NCI-H748 (cell line): ENCODE data around the gene HTRA1.

Source experiments
- DNase-seq: peaks from one replicate; lab custom pipeline; 2025; ENCODE audit not compliant: unreplicated experiment; lab: John Stamatoyannopoulos, UW

Gene HTRA1

GRCh38 chr10:122454603-122455080 is 6.7 kb upstream of the HTRA1 start, which contains the start of gene ARMS2:
TSS of gene ARMS2 (plus strand) at chr10:122454653. CDS start at chr10:122454728, 75 bp downstream.
- no peak for DNase-seq

- no peak for DNase-seq
These were observed 5.8 kb upstream of the HTRA1 start for GRCh38 chr10:122455376-122456079.

GRCh38 chr10:122457934-122458333 is 3.4 kb upstream of the HTRA1 start:
- DNase-seq = no peak

GRCh38 chr10:122458693-122459092 is 2.7 kb upstream of the HTRA1 start:
- DNase-seq = peak; percentile 43

GRCh38 chr10:122459561-122460273 is 1.6 kb upstream of the HTRA1 start:
- no peak for DNase-seq

- DNase-seq = no peak
These were observed 461 bp upstream of the HTRA1 start for GRCh38 chr10:122460891-122461293.

- DNase-seq = peak; percentile 49
These were observed 578 bp downstream of the HTRA1 start for GRCh38 chr10:122461729-122462532.

GRCh38 chr10:122462533-122463465 is 1.4 kb downstream of the HTRA1 start:
- peak; percentile 53 for DNase-seq

GRCh38 chr10:122463466-122464249 is 2.3 kb downstream of the HTRA1 start:
- no peak for DNase-seq

- DNase-seq = no peak
These were observed 2.8 kb downstream of the HTRA1 start for GRCh38 chr10:122464250-122464510.

GRCh38 chr10:122464586-122464985 is 3.2 kb downstream of the HTRA1 start:
- peak; percentile 66 for DNase-seq

- DNase-seq = no peak
These were observed 4.2 kb downstream of the HTRA1 start for GRCh38 chr10:122465401-122466040.

- no peak for DNase-seq
These were observed 5.6 kb downstream of the HTRA1 start for GRCh38 chr10:122466951-122467381.

- no peak for DNase-seq
These were observed 6.3 kb downstream of the HTRA1 start for GRCh38 chr10:122467701-122468100.

GRCh38 chr10:122468307-122468925 is 7.1 kb downstream of the HTRA1 start:
- DNase-seq = no peak

GRCh38 chr10:122468926-122469781 is 7.8 kb downstream of the HTRA1 start:
- DNase-seq = peak; percentile 58

GRCh38 chr10:122469848-122470247 is 8.5 kb downstream of the HTRA1 start:
- DNase-seq = no peak
